22Rv1 (cell line): ENCODE results near the gene PQBP1.
"Not testable (repeated sequence)": the region's sequence is repeated elsewhere in the genome, so short reads cannot be mapped to it uniquely, and the experiment has no call there.

Experiments used
- H3K27ac ChIP-seq: fragments of 450-650 bp; 2 replicates; pipeline ENCODE4 v1.5.1; 2017
- ZFX ChIP-seq: fragments of 450-650 bp; IDR thresholded peaks from 2 replicates; pipeline ENCODE4 v1.6.1; 2017; ENCODE audit warnings: antibody characterized with exemption, borderline replicate concordance
- TF ChIP-seq, protein P1 (sequence below): fragments of 450-650 bp; IDR thresholded peaks from 2 replicates; pipeline ENCODE4 v1.5.1; 2017; ENCODE audit warnings: mild to moderate bottlenecking

Gene PQBP1, protein sequence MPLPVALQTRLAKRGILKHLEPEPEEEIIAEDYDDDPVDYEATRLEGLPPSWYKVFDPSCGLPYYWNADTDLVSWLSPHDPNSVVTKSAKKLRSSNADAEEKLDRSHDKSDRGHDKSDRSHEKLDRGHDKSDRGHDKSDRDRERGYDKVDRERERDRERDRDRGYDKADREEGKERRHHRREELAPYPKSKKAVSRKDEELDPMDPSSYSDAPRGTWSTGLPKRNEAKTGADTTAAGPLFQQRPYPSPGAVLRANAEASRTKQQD

DNA sequence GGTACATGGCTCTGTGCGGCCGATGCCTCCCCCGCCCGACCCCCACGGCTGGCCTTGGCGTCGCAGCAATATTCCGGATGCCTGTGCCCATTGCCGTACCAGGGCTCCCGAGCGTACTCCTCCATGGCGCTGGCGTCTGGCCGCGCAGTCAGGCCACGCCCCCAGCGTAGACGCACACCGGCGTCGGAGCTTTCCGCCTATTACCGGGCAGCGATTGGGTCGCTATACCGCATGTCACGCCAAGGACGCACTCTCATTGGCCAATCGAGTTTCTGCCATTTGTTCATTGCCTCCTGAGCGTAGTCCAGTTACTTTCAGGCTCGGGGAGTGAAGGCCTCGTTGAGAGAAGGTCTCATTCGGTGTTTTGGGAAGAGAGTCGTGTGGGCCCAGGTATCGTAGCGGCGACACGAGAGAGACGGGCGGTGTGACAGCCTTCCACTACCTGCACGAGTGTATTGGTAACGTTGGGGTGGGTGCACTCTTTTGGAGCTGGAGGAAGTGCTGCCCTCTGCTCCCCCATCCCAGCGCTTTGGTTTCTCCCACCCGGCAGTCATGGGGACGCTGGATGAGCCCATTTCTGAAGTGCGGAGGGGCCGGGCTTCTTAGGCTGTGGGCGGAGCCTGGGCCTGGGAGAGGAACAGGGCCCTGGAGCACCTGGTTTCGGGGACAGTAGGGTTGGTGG lies at the start of gene PQBP1, which contains the start of gene TIMM17B:
Gene PQBP1, plus strand, starts transcription at position 306 of the 682 bp plus-strand sequence. CDS start 580 bp downstream, outside the sequence.
Gene TIMM17B, minus strand, starts transcription at position 144 of the 682 bp plus-strand sequence. Its CDS starts 19 bp downstream, at position 125.
- H3K27ac ChIP-seq: peak within 1 kb of the TSS; percentile 89
- TF ChIP-seq ZFX: no peak
- TF ChIP-seq, protein P1, sequence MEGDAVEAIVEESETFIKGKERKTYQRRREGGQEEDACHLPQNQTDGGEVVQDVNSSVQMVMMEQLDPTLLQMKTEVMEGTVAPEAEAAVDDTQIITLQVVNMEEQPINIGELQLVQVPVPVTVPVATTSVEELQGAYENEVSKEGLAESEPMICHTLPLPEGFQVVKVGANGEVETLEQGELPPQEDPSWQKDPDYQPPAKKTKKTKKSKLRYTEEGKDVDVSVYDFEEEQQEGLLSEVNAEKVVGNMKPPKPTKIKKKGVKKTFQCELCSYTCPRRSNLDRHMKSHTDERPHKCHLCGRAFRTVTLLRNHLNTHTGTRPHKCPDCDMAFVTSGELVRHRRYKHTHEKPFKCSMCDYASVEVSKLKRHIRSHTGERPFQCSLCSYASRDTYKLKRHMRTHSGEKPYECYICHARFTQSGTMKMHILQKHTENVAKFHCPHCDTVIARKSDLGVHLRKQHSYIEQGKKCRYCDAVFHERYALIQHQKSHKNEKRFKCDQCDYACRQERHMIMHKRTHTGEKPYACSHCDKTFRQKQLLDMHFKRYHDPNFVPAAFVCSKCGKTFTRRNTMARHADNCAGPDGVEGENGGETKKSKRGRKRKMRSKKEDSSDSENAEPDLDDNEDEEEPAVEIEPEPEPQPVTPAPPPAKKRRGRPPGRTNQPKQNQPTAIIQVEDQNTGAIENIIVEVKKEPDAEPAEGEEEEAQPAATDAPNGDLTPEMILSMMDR: no peak

DNA sequence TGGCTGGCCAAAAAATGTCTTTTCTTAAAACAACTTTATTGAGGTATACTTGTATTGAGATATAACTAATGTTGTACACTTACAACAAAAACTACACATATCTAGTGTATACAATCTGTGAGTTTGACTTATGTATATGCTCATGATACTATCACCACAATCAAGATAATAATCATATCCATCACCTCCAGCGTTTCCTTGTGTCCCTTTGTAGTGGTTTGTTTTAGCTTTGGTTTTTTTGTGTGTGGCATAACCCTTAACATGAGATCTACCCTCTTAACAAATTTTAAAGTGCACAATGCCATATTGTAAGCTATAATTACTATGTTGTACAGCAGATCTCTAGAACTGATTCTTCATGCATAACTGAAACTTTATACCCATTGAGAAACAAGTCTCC lies 48.9 kb upstream of the PQBP1 start:
- TF ChIP-seq, protein P1: no peak
- no peak for TF ChIP-seq ZFX
- no peak overlapping the region for H3K27ac ChIP-seq

DNA sequence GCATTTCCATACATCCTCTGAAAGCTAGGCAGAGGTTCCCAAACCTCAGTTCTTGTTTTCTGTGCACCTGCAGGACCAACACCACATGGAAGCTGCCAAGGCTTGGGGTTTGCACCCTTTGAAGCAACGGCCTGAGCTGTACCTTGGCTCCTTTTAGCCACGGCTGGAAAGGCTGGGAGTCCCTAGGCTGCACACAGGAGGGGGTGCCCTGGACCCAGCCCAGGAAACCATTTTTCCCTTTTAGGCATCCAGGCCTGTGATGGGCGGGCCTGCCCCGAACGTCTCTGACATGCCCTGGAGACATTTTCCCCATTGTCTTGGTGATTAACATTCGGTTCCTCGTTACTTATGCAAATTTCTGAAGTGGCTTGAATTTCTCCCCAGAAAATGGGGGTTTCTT lies 44.9 kb upstream of the PQBP1 start:
- no peak overlapping the region for H3K27ac ChIP-seq
- no peak for TF ChIP-seq ZFX
- TF ChIP-seq, protein P1: no peak

DNA sequence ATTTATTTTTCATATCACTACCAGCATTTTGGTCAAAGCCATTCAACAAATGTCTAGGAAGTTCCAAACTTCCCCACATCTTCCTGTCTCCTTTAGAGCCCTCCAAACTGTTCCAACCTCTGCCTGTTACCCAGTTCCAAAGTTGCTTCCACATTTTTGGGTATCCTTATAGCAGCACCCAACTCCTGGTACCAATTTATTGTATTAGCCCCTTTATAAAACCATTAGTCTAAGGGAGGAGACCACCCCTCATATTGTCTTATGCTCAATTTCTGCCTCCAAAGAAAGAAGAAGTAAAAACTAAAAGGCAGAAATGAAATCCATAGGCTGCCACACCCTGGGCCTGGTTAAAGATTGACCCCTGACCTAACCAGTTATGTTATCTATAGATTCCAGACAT lies 44.2 kb upstream of the PQBP1 start:
- not testable (repeated sequence) for H3K27ac ChIP-seq

DNA sequence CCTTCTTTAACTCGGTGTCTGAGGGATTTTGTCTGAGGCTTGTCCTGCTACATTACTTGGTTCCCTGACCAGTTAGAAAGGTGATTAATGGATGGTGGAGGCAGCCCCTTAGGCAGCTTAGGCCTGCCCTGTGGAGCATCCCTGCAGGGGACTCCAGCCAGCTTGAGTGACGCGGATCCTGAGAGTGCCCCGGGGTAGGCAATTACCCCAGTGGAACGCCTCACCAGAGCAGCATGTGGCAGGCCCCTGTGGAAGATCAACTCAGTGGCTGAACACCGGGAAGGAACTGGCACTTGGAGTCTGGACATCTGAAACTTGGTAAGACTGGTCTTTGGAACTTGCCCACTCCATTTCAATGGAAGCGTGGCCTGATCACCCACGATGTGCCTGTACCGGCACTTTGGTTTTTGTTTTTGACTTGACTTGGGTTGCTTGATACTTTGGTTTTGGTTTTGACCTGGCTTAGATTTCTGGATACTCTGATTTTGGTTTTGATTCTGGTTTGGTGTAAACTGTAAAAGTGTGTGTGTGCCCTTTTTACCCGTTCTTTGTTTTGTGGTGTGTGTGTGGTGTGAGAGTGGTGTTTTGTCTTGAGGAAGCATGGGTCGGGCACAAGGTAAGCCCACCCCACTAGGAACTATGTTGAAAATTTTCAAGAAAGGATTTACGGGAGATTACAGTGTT lies 43.5 kb upstream of the PQBP1 start:
- not testable (repeated sequence) for H3K27ac ChIP-seq

DNA sequence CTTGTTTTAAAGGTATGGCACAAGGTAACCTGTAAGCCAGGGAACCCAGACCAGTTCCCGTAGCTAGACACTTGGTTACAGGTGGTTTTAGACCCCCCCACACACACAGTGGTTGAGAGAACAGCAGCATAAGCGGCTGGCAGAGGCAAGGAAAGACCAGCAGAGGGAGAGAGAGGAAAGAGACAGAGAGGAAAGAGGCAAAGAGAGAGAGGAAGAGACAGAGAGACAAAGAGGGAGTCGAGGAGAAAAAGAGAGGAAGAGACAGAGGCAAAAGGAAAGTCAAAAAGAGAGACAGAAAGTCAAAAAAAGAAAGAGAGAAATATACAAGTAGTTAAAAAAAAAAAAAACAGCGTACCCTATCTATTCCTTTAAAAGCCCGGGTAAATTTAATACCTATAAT lies 42.8 kb upstream of the PQBP1 start:
- TF ChIP-seq, protein P1: no peak
- TF ChIP-seq ZFX: no peak

DNA sequence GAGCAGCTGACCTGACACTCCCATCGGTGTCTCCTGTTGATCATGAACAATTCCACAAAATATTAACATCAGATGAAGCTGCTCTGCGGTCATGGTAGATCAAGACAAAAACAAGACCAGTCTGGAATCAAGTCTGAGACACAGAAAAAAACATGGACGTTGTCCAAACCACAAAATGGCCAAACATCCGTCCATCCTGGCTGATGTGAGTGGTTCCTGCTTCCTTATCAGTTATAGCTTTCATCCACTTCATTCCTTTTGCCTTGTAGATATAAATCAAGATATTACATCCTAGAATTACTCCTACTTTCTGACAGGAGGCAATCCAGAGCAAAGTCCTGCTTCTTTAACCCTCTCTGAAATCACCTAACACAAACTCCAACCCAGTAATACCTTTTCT lies 33.5 kb upstream of the PQBP1 start:
- TF ChIP-seq ZFX: no peak
- TF ChIP-seq, protein P1: no peak
- no peak overlapping the region for H3K27ac ChIP-seq

More for the DNA sequence above, 42.8 kb upstream of the PQBP1 start:
- H3K27ac ChIP-seq: no peak overlapping the region

DNA sequence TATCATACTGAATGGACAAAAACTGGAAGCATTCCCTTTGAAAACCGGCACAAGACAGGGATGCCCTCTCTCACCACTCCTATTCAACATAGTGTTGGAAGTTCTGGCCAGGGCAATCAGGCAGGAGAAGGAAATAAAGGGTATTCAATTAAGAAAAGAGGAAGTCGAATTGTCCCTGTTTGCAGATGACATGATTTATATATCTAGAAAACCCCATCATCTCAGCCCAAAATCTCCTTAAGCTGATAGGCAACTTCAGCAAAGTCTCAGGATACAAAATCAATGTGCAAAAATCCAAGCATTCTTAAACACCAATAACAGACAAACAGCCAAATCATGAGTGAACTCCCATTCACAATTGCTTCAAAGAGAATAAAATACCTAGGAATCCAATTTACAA lies 25.7 kb upstream of the PQBP1 start:
- H3K27ac ChIP-seq: not testable (repeated sequence)

DNA sequence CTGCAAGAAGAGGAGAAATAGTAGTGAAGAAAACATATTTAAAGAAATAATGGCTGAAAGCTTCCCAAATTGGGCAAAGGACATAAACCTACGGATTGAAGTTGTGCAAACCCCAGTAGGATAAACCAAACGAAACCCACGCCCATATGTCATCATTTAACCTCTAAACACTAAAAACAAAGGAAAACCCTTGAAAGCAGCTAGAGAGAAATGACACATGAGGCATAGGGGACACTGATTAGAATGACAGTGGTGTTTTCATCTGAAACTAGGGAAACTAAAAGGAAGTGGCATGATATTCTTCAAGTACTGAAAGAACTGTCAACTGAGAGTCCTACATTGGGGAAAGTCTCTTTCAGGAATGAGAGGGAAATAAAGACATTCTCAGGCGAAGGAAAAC lies 20.8 kb upstream of the PQBP1 start:
- not testable (repeated sequence) for H3K27ac ChIP-seq
